Measurements from ENCODE around the gene DGKG. TPM values are rescaled to one million over a fixed set of nuclear protein-coding genes. Genes with fewer than 3 reads are reported as not detected.

The DGKG gene
- total RNA-seq, 1 experiment from 2014 or later = 45.2 TPM

DNA sequence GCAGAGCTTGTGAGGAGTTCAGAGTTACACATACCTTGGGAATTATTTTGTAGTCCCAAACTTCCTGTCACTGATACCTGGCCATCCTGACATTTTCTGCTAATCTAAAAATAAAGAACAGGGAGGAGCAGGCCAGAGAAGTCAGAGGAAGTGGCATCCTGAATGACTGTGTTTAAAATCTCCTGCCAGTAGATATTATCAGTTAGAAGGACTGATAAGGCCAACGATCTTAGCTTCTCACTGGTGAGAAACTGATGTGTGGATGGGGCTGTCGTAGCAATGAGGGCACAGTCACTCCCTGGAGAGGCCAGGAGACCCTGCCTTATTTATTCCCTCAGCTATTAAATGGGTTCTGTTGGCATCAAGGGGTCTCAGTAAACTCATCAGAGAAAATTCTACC lies 115.1 kb downstream of the DGKG start:
- Histone ChIP-seq H3K36me3 (ENCODE audit: insufficient read depth, low read length, poor library complexity, severe bottlenecking) (no peaks in the 10 kb centered on the region), H3K9me3 (ENCODE audit: low read depth, low read length, poor library complexity, severe bottlenecking) (no peaks in the 10 kb centered on the region), H3K4me1 (ENCODE audit: insufficient read depth, low read length, poor library complexity, severe bottlenecking) (peaks cover 46% of the 10 kb centered on the region), H3K4me3 (ENCODE audit: low read depth, low read length, poor library complexity, severe bottlenecking) (no peak overlapping the region), H3K27me3 (replicated peaks; ENCODE audit: insufficient read depth, low read depth, low read length, poor library complexity) (no peaks in the 10 kb centered on the region), H3K27ac (ENCODE audit: low read depth, low read length, poor library complexity, severe bottlenecking) (peak overlapping the region; percentile 84)
- TF ChIP-seq, protein P1, sequence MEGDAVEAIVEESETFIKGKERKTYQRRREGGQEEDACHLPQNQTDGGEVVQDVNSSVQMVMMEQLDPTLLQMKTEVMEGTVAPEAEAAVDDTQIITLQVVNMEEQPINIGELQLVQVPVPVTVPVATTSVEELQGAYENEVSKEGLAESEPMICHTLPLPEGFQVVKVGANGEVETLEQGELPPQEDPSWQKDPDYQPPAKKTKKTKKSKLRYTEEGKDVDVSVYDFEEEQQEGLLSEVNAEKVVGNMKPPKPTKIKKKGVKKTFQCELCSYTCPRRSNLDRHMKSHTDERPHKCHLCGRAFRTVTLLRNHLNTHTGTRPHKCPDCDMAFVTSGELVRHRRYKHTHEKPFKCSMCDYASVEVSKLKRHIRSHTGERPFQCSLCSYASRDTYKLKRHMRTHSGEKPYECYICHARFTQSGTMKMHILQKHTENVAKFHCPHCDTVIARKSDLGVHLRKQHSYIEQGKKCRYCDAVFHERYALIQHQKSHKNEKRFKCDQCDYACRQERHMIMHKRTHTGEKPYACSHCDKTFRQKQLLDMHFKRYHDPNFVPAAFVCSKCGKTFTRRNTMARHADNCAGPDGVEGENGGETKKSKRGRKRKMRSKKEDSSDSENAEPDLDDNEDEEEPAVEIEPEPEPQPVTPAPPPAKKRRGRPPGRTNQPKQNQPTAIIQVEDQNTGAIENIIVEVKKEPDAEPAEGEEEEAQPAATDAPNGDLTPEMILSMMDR (conservative IDR thresholded peaks at IDR 0.05; ENCODE audit: low read depth, low read length) = no peak
- TF ChIP-seq EZH2 (IDR thresholded peaks at IDR 0.05; ENCODE audit: borderline replicate concordance, low read depth, low read length, poor library complexity, severe bottlenecking) = no peak
- DNase-seq (ENCODE audit: low spot score) = no peak
- intact Hi-C loops (cut with micrococcal nuclease; ENCODE audit: unreplicated experiment) = no loop called here
- POLR2A ChIA-PET (ENCODE audit: low non-redundant PET) = interaction anchor here (0.7 kb wide), 1 partner anchor 9 kb away, joined by 3 read pairs; no protein-coding TSS in a partner anchor
- CTCF ChIA-PET = interaction anchor here (0.6 kb wide), 1 partner anchor 293 kb away, joined by 3 read pairs; no protein-coding TSS in a partner anchor
- BruUV-seq (replicated peaks) = no TSS peak

- intact Hi-C loops (cut with micrococcal nuclease; ENCODE audit: unreplicated experiment) = loop anchor here (5.0 kb wide), 1 partner anchor 262 kb away; no protein-coding TSS in a partner anchor
- ChIA-PET CTCF (interaction anchor here (2.1 kb wide), 1 partner anchor 241 kb away, joined by 5 read pairs; no protein-coding TSS in a partner anchor), POLR2A (ENCODE audit: low non-redundant PET) (no interaction called here)
- DNase-seq (ENCODE audit: low spot score) = no peak
- H3K36me3 ChIP-seq (ENCODE audit: insufficient read depth, low read length, poor library complexity, severe bottlenecking) = no peaks in the 10 kb centered on the region
- no peaks in the 10 kb centered on the region for H3K9me3 ChIP-seq (ENCODE audit: low read depth, low read length, poor library complexity, severe bottlenecking)
- H3K4me3 ChIP-seq (ENCODE audit: low read depth, low read length, poor library complexity, severe bottlenecking) = no peak overlapping the region
- H3K27me3 ChIP-seq (replicated peaks; ENCODE audit: insufficient read depth, low read depth, low read length, poor library complexity) = no peaks in the 10 kb centered on the region
- H3K4me1 ChIP-seq (ENCODE audit: insufficient read depth, low read length, poor library complexity, severe bottlenecking) = peaks cover 51% of the 10 kb centered on the region
- H3K27ac ChIP-seq (ENCODE audit: low read depth, low read length, poor library complexity, severe bottlenecking) = no peak overlapping the region
- no TSS peak for BruUV-seq (replicated peaks)
- TF ChIP-seq, protein P1 (conservative IDR thresholded peaks at IDR 0.05; ENCODE audit: low read depth, low read length) = no peak
- no peak for TF ChIP-seq EZH2 (IDR thresholded peaks at IDR 0.05; ENCODE audit: borderline replicate concordance, low read depth, low read length, poor library complexity, severe bottlenecking)
Observed at GRCh38 chr3:186244016-186244415, 118.0 kb downstream of the DGKG start.

DNA sequence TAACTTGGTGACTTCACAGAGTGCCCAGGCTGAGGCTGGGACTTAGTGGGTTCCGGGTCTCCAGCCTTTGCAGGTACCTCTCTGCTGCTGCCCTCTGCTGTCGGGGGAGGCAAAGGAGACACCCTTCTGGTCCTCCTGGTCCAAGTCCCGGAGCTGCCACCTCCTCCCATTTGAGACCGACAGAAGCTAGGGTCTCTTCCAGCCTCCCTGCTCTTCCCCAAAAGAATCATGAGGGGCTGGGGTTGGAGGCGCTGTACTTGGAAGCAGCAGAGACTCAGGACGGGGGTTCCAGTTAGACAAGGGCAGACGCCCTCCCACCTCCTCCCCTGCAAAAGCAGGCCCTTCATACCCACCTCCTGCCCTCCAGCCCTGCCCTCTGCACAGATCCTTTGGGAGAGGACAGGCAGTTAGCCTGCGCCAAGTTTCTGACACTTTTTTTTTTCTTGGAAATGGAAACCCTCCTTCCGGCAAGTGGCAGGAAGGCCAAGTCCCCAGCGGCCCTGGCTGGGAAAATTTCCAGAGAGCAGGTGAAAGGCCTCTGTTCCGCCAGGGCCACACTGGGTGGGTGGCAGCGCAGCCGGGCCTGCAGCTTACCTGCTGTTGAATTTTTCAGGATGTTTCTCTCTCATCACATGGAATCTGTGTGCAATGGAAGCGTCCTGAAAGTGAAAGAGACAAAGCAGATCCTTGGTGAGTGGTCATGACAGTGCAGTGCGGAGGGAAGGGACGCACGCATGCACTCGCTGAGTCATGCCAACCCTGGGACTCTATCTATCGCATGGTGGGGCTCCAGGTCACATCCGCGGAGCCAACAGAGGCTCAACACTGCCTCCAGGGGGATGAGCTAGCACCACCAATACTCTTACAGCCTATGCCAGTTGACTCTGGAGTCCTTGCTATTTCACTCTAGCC lies 119.9 kb downstream of the DGKG start:
- ChIA-PET CTCF (interaction anchor here (0.5 to 2.6 kb wide), 11 partner anchors 19 to 1260 kb away, joined by 3 to 11 read pairs (median 4); no protein-coding TSS in a partner anchor), POLR2A (ENCODE audit: low non-redundant PET) (interaction anchor here (0.6 kb wide), 1 partner anchor 298 kb away, joined by 3 read pairs; no protein-coding TSS in a partner anchor)
- no peaks in the 10 kb centered on the region for H3K36me3 ChIP-seq (ENCODE audit: insufficient read depth, low read length, poor library complexity, severe bottlenecking)
- BruUV-seq (replicated peaks) = TSS peak; percentile 31
- no peaks in the 10 kb centered on the region for H3K9me3 ChIP-seq (ENCODE audit: low read depth, low read length, poor library complexity, severe bottlenecking)
- intact Hi-C loops (cut with micrococcal nuclease; ENCODE audit: unreplicated experiment) = loop anchor here (2.0 to 5.0 kb wide), 2 partner anchors 133 to 260 kb away; partner anchors contain the start of gene ETV5
- no peaks in the 10 kb centered on the region for H3K27me3 ChIP-seq (replicated peaks; ENCODE audit: insufficient read depth, low read depth, low read length, poor library complexity)
- H3K27ac ChIP-seq (ENCODE audit: low read depth, low read length, poor library complexity, severe bottlenecking) = peak overlapping the region; percentile 82
- TF ChIP-seq, protein P1 (conservative IDR thresholded peaks at IDR 0.05; ENCODE audit: low read depth, low read length) = peak; percentile 78
- no peak for TF ChIP-seq EZH2 (IDR thresholded peaks at IDR 0.05; ENCODE audit: borderline replicate concordance, low read depth, low read length, poor library complexity, severe bottlenecking)
- peaks cover 32% of the 10 kb centered on the region for H3K4me1 ChIP-seq (ENCODE audit: insufficient read depth, low read length, poor library complexity, severe bottlenecking)
- peak; percentile 96 for DNase-seq (ENCODE audit: low spot score)
- peak overlapping the region; percentile 46 for H3K4me3 ChIP-seq (ENCODE audit: low read depth, low read length, poor library complexity, severe bottlenecking)

Measured in A673 (cell line).